WTC11 (cell line): ENCODE results near the gene SLC26A8.

Source experiments
- ARID4B ChIP-seq: sonication (generic); formaldehyde crosslinking; IDR thresholded peaks from 2 replicates; pipeline ENCODE4 v1.8.0; 2023; ENCODE audit warnings: missing genetic modification reagents, mild to moderate bottlenecking, borderline replicate concordance
- CREB1 ChIP-seq: sonication (generic); formaldehyde crosslinking; IDR thresholded peaks from 2 replicates; pipeline ENCODE4 v1.8.0; 2023; ENCODE audit warnings: mild to moderate bottlenecking, missing genetic modification reagents
- CTCF ChIP-seq: fragments of 200-600 bp; IDR thresholded peaks from 2 replicates; pipeline ENCODE4 v1.8.0; 2022; ENCODE audit warnings: antibody characterized with exemption
- E2F4 ChIP-seq: sonication (generic); formaldehyde crosslinking; IDR thresholded peaks from 2 replicates; pipeline ENCODE4 v1.8.1; 2022; ENCODE audit warnings: low read depth, mild to moderate bottlenecking, moderate library complexity, missing genetic modification reagents, borderline replicate concordance
- E2F5 ChIP-seq: sonication (generic); formaldehyde crosslinking; IDR thresholded peaks from 2 replicates; pipeline ENCODE4 v1.8.1; 2022; ENCODE audit warnings: mild to moderate bottlenecking, moderate library complexity, missing genetic modification reagents
- HMGA2 ChIP-seq: fragments of 250-450 bp; sonication (Bioruptor Pico); IDR thresholded peaks from 2 replicates; pipeline ENCODE4 v1.4.0; 2021; ENCODE audit warnings: mild to moderate bottlenecking, moderate library complexity
- HMGXB4 ChIP-seq: sonication (generic); formaldehyde crosslinking; IDR thresholded peaks from 2 replicates; pipeline ENCODE4 v1.8.1; 2023; ENCODE audit warnings: mild to moderate bottlenecking, moderate library complexity, missing genetic modification reagents
- NFYB ChIP-seq: sonication (generic); formaldehyde crosslinking; conservative IDR thresholded peaks from 2 replicates; pipeline ENCODE4 v1.8.0; 2022; ENCODE audit warnings: low read depth, missing genetic modification reagents
- PREB ChIP-seq: sonication (generic); formaldehyde crosslinking; IDR thresholded peaks from 2 replicates; pipeline ENCODE4 v1.8.1; 2022; ENCODE audit warnings: mild to moderate bottlenecking, missing genetic modification reagents, moderate library complexity, borderline replicate concordance
- SP1 ChIP-seq: sonication (generic); formaldehyde crosslinking; conservative IDR thresholded peaks from 2 replicates; pipeline ENCODE4 v1.8.1; 2022; ENCODE audit warnings: missing genetic modification reagents
- ZNF263 ChIP-seq: sonication (generic); formaldehyde crosslinking; IDR thresholded peaks from 2 replicates; pipeline ENCODE4 v1.8.1; 2022; ENCODE audit warnings: low read depth, mild to moderate bottlenecking, moderate library complexity, missing genetic modification reagents
- ZNF423 ChIP-seq: fragments of 250-450 bp; sonication (Bioruptor Pico); IDR thresholded peaks from 2 replicates; pipeline ENCODE4 v2.1.2; 2022; ENCODE audit warnings: mild to moderate bottlenecking, moderate library complexity
- ZNF512 ChIP-seq: sonication (generic); formaldehyde crosslinking; IDR thresholded peaks from 2 replicates; pipeline ENCODE4 v1.8.1; 2022; ENCODE audit warnings: missing genetic modification reagents, borderline replicate concordance
- ZNF532 ChIP-seq: fragments of 250-450 bp; sonication (Bioruptor Pico); IDR thresholded peaks from 2 replicates; pipeline ENCODE4 v1.9.0; 2021; ENCODE audit warnings: mild to moderate bottlenecking, borderline replicate concordance

- TF ChIP-seq HMGXB4 (CRISPR knock-in tag) (peak; percentile 46; the same call in 1 of the 2 replicates), CTCF (no peak), NFYB (CRISPR knock-in tag) (no peak), E2F5 (CRISPR knock-in tag) (0 out of 2 replicates have a peak, but pooled peaks have one; percentile 47), PREB (CRISPR knock-in tag) (no peak), SP1 (peak; percentile 32; the same call in 1 of the 2 replicates), E2F4 (CRISPR knock-in tag) (no peak), ZNF263 (CRISPR knock-in tag) (no peak), HMGA2 (CRISPR knock-in tag) (no peak), ZNF512 (CRISPR knock-in tag) (no peak), CREB1 (CRISPR knock-in tag) (no peak), ARID4B (CRISPR knock-in tag) (no peak), ZNF532 (CRISPR knock-in tag) (no peak), ZNF423 (CRISPR knock-in tag) (no peak)
Measured at GRCh38 chr6:35931120-35931561, 93.3 kb downstream of the SLC26A8 start.
